H9 (cell line): Measurements from ENCODE around the gene SS18L1. TPM values are rescaled to one million over a fixed set of nuclear protein-coding genes. Genes with fewer than 3 reads are reported as not detected.

Experiments
- DNase-seq: peaks from one replicate; pipeline ENCODE4 v3.0.0-alpha.2; 2017
- H2AFZ ChIP-seq: one replicate; pipeline ENCODE4 v1.6.1; 2013; ENCODE audit warnings: mild to moderate bottlenecking, low read length, control low read depth, moderate library complexity
- H2AK5ac ChIP-seq: 2 replicates; pipeline ENCODE4 v1.6.1; 2013; ENCODE audit warnings: low read length, control low read depth, mixed read lengths; ENCODE audit not compliant: insufficient read length
- H2BK120ac ChIP-seq: one replicate; pipeline ENCODE4 v1.6.1; 2013; ENCODE audit warnings: low read depth, mild to moderate bottlenecking, low read length, control low read depth, inconsistent platforms; ENCODE audit not compliant: poor library complexity, severe bottlenecking
- H2BK12ac ChIP-seq: 2 replicates; pipeline ENCODE4 v1.6.1; 2013; ENCODE audit warnings: low read length, control low read depth, mixed read lengths, low read depth; ENCODE audit not compliant: insufficient read length
- H2BK15ac ChIP-seq: 2 replicates; pipeline ENCODE4 v1.6.1; 2013; ENCODE audit warnings: low read depth, low read length, control low read depth
- H2BK20ac ChIP-seq: one replicate; pipeline ENCODE4 v1.6.1; 2013; ENCODE audit warnings: low read depth, mild to moderate bottlenecking, low read length, control low read depth, inconsistent platforms; ENCODE audit not compliant: poor library complexity, severe bottlenecking
- H2BK5ac ChIP-seq: 2 replicates; pipeline ENCODE4 v1.6.1; 2013; ENCODE audit warnings: low read length, control low read depth, mixed read lengths; ENCODE audit not compliant: insufficient read length
- H3K14ac ChIP-seq: 2 replicates; pipeline ENCODE4 v1.6.1; 2013; ENCODE audit warnings: low read length, control low read depth; ENCODE audit not compliant: insufficient read depth
- H3K18ac ChIP-seq: 2 replicates; pipeline ENCODE4 v1.6.1; 2013; ENCODE audit warnings: low read depth, mild to moderate bottlenecking, mixed read lengths, low read length, control low read depth; ENCODE audit not compliant: insufficient read length
- H3K23ac ChIP-seq: 2 replicates; pipeline ENCODE4 v1.6.1; 2013; ENCODE audit warnings: low read length, control low read depth, mixed read lengths, low read depth; ENCODE audit not compliant: insufficient read length
- H3K23me2 ChIP-seq: 2 replicates; pipeline ENCODE4 v1.6.1; 2013; ENCODE audit warnings: low read depth, mild to moderate bottlenecking, mixed read lengths, low read length, control low read depth; ENCODE audit not compliant: insufficient read length, poor library complexity, severe bottlenecking
- H3K27ac ChIP-seq: 2 replicates; pipeline ENCODE4 v1.5.1; 2013; ENCODE audit warnings: low read length, control low read depth, mixed read lengths, low read depth; ENCODE audit not compliant: insufficient read length
- H3K27me3 ChIP-seq: 2 replicates; pipeline ENCODE4 v1.6.1; 2013; ENCODE audit warnings: low read length, control low read depth, inconsistent platforms; ENCODE audit not compliant: insufficient read depth
- H3K4ac ChIP-seq: 2 replicates; pipeline ENCODE4 v1.6.1; 2013; ENCODE audit warnings: low read depth, mild to moderate bottlenecking, control low read depth, inconsistent platforms, low read length, moderate library complexity
- H3K4me1 ChIP-seq: 2 replicates; pipeline ENCODE4 v1.6.1; 2013; ENCODE audit warnings: low read length, control low read depth, inconsistent platforms; ENCODE audit not compliant: insufficient read depth
- H3K4me2 ChIP-seq: 2 replicates; pipeline ENCODE4 v1.6.1; 2013; ENCODE audit warnings: low read length, control low read depth, mixed read lengths; ENCODE audit not compliant: insufficient read length, insufficient read depth
- H3K56ac ChIP-seq: 2 replicates; pipeline ENCODE4 v1.6.1; 2013; ENCODE audit warnings: low read depth, mild to moderate bottlenecking, mixed read lengths, low read length, control low read depth; ENCODE audit not compliant: insufficient read length
- H3K79me1 ChIP-seq: 2 replicates; pipeline ENCODE4 v1.6.1; 2013; ENCODE audit warnings: low read depth, mild to moderate bottlenecking, moderate library complexity, low read length, control low read depth, inconsistent platforms; ENCODE audit not compliant: insufficient read depth, poor library complexity, severe bottlenecking
- H3K79me2 ChIP-seq: 2 replicates; pipeline ENCODE4 v1.6.1; 2013; ENCODE audit warnings: low read length, control low read depth, inconsistent platforms; ENCODE audit not compliant: insufficient read depth
- H3K9ac ChIP-seq: 2 replicates; pipeline ENCODE4 v1.6.1; 2013; ENCODE audit warnings: low read length, control low read depth, mixed read lengths; ENCODE audit not compliant: insufficient read length; ENCODE audit errors: extremely low read depth
- H3K9me3 ChIP-seq: one replicate; pipeline ENCODE4 v1.6.1; 2013; ENCODE audit warnings: low read depth, low read length, inconsistent platforms; ENCODE audit not compliant: control insufficient read depth
- H3T11ph ChIP-seq: one replicate; pipeline ENCODE4 v1.6.1; 2013; ENCODE audit warnings: mild to moderate bottlenecking, low read length, control low read depth, inconsistent platforms
- H4K20me1 ChIP-seq: one replicate; pipeline ENCODE4 v1.6.1; 2013; ENCODE audit not compliant: control insufficient read depth, insufficient read length, insufficient read depth
- H4K5ac ChIP-seq: 2 replicates; pipeline ENCODE4 v1.6.1; 2013; ENCODE audit warnings: low read depth, mild to moderate bottlenecking, mixed read lengths, low read length, control low read depth; ENCODE audit not compliant: insufficient read length
- H4K8ac ChIP-seq: replicated peaks from 2 replicates; pipeline ENCODE4 v1.6.1; 2013; ENCODE audit warnings: low read length, control low read depth, mixed read lengths, low read depth; ENCODE audit not compliant: insufficient read length
- H4K91ac ChIP-seq: 2 replicates; pipeline ENCODE4 v1.6.1; 2013; ENCODE audit warnings: low read depth, mild to moderate bottlenecking, moderate library complexity, mixed read lengths, low read length, control low read depth; ENCODE audit not compliant: insufficient read length
- H3K27ac Mint-ChIP-seq, 3 experiments: 2 replicates in 2 of 3; 3 replicates in 1 of 3; pipeline ENCODE4 v1.8.0; 2020 to 2021; ENCODE audit warnings: mixed read lengths in 3 of 3, mild to moderate bottlenecking in 1 of 3, moderate library complexity in 1 of 3
- H3K27me3 Mint-ChIP-seq: 2 replicates; pipeline ENCODE4 v1.8.0; 2021; ENCODE audit warnings: low read depth, mild to moderate bottlenecking, moderate library complexity, mixed read lengths
- H3K36me3 Mint-ChIP-seq, 3 experiments: 2 replicates in 2 of 3; 3 replicates in 1 of 3; pipeline ENCODE4 v1.8.0; 2020 to 2021; ENCODE audit warnings: low read depth in 3 of 3, mixed read lengths in 3 of 3; ENCODE audit not compliant: insufficient read depth in 1 of 3
- H3K4me1 Mint-ChIP-seq, 2 experiments: 2 replicates each; pipeline ENCODE4 v1.8.0; 2020; ENCODE audit warnings: mixed read lengths in 2 of 2
- H3K4me3 Mint-ChIP-seq, 2 experiments: 2 replicates in 1 of 2; 3 replicates in 1 of 2; pipeline ENCODE4 v1.8.0; 2020 to 2021; ENCODE audit warnings: mild to moderate bottlenecking in 2 of 2, mixed read lengths in 2 of 2, moderate library complexity in 1 of 2
- H3K9me3 Mint-ChIP-seq, 2 experiments: 2 replicates in 1 of 2; 3 replicates in 1 of 2; pipeline ENCODE4 v1.8.0; 2020; ENCODE audit warnings: mild to moderate bottlenecking in 2 of 2, mixed read lengths in 2 of 2, moderate library complexity in 1 of 2
- CTCF ChIP-seq: fragments of 200-600 bp; sonication (generic); conservative IDR thresholded peaks from 3 replicates; pipeline ENCODE4 v1.8.0; 2021; ENCODE audit warnings: antibody characterized with exemption, mild to moderate bottlenecking
- WGBS: extraction: QIAGEN DNeasy Blood & Tissue Kit; methylation state at CpG from one replicate; pipeline ENCODE4 v1.1.7; 2013; ENCODE audit warnings: missing lambda C conversion rate, low lambda C conversion rate, mixed read lengths; ENCODE audit not compliant: insufficient read length; ENCODE audit errors: extremely low coverage; 5-methylcytosine and 5-hydroxymethylcytosine counted together
- total RNA-seq: library from RNA; stranded (reverse); gene quantifications from 2 replicates; pipeline ENCODE4 v1.2.1, GENCODE V29; 2021

SS18L1 gene
- total RNA-seq, 1 experiment from 2014 or later = 22.2 TPM

GRCh38 chr20:62111148-62111547 is 32.4 kb upstream of the SS18L1 start:
- Histone ChIP-seq H3K79me2 (no peaks in the 10 kb centered on the region), H3K18ac (no peak overlapping the region), H2BK12ac (no peak overlapping the region), H2BK15ac (no peak overlapping the region), H3K9ac (no peak overlapping the region), H3K56ac (no peak overlapping the region), H4K91ac (no peak overlapping the region), H3K27ac (no peak overlapping the region), H4K5ac (no peak overlapping the region), H3K4me2 (no peak overlapping the region), H2BK5ac (no peak overlapping the region), H2AK5ac (no peak overlapping the region), H2AFZ (no peak overlapping the region), H2BK120ac (no peak overlapping the region), H3K27me3 (no peaks in the 10 kb centered on the region), H3K79me1 (no peaks in the 10 kb centered on the region), H3K4me1 (no peaks in the 10 kb centered on the region), H3K23me2 (no peaks in the 10 kb centered on the region), H4K8ac (no peak overlapping the region), H4K20me1 (no peaks in the 10 kb centered on the region), H3K4ac (no peak overlapping the region), H3T11ph (no peak overlapping the region), H3K23ac (no peak overlapping the region), H3K14ac (no peak overlapping the region), H2BK20ac (no peak overlapping the region), H3K9me3 (no peaks in the 10 kb centered on the region)
- no peak for TF ChIP-seq CTCF
- peaks cover 7 to 15% of the 10 kb centered on the region in 2 experiments for H3K4me1 Mint-ChIP-seq
- H3K4me3 Mint-ChIP-seq = no peak overlapping the region
- no CpG with 5 or more reads among the region's 6 CpGs for WGBS
- H3K36me3 Mint-ChIP-seq = peaks cover 9 to 11% (median 9%) of the 10 kb centered on the region in 3 experiments; a peak in 6 of 7 replicates
- peaks cover 26% of the 10 kb centered on the region for H3K27me3 Mint-ChIP-seq
- H3K27ac Mint-ChIP-seq = peak overlapping the region in 1 of 3 experiments; percentile 76; a peak in 1 of 7 replicates
- peaks cover 37 to 41% of the 10 kb centered on the region in 2 experiments for H3K9me3 Mint-ChIP-seq
- no peak for DNase-seq
